NCI-H2081 treated with DMSO at 0.1 percent for 48 hours (cell line): ENCODE results near the gene FAM177B.
A peak's percentile ranks its signal among the peaks of the same experiment; 100 is the strongest.

Experiments used
- DNase-seq: peaks from one replicate; lab custom pipeline; 2025; lab: John Stamatoyannopoulos, UW

FAM177B gene

GRCh38 chr1:222736972-222737371 lies at the start of gene FAM177B:
FAM177B (plus strand) TSS chr1:222737202; CDS start chr1:222746546, 9,344 bp downstream.
- DNase-seq = no peak

GRCh38 chr1:222691016-222691415 lies 46.0 kb upstream of the FAM177B start:
- no peak for DNase-seq

- DNase-seq = no peak
These were observed 42.1 kb upstream of the FAM177B start for GRCh38 chr1:222694927-222695326.

- no peak for DNase-seq
These were observed 40.3 kb upstream of the FAM177B start for GRCh38 chr1:222696741-222697140.

GRCh38 chr1:222697203-222697602 lies 39.8 kb upstream of the FAM177B start:
- no peak for DNase-seq

DNA sequence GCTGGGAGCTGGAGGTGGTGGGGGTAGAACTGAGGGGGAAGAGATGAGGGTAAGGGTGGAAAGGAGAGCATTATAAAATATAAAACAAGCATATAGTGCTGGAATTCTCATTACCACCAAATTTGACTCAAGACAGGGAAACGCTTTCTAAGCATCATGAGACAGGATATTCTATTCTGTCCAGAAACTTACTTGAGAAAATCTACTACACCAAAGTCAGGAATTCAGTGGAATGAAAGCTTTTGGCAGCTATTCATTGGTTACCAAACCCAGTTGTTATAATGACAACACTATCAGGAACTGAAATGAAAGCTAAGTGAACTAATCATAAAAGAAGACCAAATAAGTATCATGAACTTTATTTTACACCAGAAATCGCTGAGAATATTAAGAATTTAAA lies 39.2 kb upstream of the FAM177B start:
- no peak for DNase-seq

- no peak for DNase-seq
These were observed 34.8 kb upstream of the FAM177B start for GRCh38 chr1:222702210-222702609.

GRCh38 chr1:222704260-222704659 lies 32.7 kb upstream of the FAM177B start:
- DNase-seq = no peak

DNA sequence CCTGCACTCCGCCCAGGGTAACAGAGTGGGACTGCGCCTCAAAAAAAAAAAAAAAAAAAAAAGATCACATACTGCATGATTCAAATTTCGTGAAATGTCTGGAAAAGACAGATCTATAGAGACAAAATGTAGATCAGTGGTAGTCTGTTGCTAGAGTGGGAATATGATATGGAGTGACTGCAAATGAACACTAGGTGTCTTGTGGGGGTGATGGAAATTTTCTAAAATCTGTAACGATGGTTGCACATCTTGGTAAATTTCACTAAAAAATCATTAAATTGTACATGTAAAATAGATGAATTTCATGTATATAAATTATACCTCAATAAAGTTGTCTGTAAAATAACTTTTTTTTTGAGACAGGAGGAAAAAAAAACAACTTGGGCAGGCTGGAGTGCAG lies 30.2 kb upstream of the FAM177B start:
- DNase-seq = no peak

DNA sequence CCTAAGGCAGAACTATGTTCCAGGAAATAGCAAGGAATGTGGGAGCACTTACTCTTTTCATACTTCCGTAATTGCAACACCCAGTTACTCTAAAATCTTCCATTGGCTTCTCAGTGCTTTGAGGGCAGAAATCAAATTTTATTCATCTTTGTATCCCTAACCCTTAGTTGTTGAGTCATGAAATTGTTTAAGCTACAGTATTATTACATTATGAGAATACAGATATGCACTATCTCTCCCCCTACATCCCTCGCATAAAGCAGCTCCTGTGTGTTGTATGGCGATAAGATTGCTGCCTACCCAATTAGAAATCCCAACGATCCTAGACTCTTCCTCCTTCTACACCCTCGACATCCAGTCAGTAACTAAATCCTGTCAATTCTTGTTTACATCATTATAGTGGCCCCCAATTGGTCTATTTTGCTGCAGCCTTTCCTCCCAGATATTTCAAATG lies 27.3 kb upstream of the FAM177B start:
- no peak for DNase-seq

DNA sequence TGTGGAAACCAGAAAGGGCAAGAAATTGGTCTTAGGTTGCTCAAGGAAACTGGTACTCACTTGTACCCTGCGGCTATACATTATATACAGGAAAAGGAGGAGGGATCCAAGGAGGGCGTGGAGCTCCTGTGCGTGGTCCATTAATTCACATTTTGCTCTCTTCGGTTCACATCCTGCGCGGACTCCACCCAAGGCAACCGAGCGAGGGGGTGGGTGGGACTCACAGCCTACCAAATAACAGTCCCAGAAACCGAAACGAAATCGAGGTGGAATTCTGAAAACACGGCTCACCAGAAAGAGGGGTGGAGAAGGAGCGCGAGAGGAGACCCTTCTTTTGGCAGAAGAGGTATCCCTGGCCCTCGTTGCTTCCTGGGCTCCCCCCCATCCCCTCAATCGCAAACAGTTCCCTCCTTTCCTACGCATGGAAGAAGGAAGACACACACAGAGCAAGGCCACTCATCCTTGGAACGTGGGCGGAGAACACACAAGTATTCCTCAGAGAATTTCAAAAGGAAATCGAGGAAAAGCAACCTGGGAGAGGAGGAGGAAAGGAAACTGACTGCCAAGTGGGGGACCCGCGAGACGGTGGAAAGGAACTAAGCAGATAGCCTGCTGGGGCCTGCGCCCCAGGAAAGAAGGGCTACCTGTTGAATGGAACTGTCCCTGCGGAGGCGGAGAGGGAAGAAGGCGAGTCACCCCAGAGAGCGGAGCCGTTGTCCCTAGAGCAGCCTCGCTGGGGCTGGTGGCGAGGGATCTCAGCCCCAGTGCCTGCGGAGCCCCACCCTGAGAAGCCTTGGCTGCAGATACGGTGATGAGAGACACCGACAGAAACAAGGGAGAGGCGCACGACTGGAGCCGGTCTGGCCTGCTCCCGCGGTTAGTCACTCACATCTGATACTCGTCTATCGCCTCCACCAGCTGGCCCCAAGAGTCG lies 25.4 kb upstream of the FAM177B start:
- DNase-seq = peak; percentile 15

GRCh38 chr1:222712253-222713090 lies 24.5 kb upstream of the FAM177B start, which contains the start of the genes AIDA and BROX:
AIDA (minus strand) TSS chr1:222712491; CDS start chr1:222712317, 174 bp downstream.
BROX (plus strand) TSS chr1:222712564; CDS start chr1:222715700, 3,136 bp downstream.
- peak; percentile 46 for DNase-seq

DNA sequence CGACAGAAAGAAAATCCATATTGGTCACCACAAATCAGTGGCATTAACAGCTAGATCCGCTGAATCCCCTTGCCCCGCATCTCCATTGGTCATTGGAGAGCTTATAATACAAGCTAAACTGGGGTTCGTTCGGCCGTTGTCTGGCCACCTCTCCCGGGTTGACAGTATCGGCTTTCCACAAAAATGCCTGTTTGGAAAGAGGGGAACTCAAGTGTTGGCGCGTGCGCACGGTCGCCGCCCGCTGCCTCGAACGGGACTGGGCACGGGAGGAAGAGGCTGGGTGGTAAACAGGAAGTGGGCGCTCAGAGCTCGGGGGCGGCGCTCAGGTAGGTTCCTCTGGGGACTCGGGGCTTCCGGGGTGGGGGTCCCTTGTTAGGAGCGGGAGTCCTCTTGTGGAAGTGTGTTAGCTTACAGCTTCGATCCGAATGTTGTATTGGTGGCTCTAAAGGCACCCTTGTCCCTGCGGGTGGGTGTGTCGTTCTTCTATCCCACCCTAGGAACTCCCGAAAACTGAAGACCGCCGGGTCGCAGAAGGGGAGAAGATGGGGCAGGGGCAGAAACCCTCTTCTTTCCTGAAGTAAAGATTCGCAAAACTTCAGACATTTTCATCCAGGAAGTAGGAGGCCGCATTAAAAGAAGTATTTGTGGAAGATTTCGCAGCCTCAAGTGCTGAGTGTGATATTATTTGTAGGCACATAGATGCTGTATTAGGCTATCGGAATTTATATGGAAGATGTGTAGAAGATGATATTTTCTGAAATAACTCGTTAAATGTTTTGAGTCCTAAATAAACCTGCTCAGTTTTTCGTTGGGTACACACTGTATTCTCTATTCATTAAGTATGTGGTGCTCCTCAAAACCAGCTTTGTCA lies 23.7 kb upstream of the FAM177B start:
- peak; percentile 82 for DNase-seq

GRCh38 chr1:222716393-222716792 lies 20.6 kb upstream of the FAM177B start:
- DNase-seq = no peak

DNA sequence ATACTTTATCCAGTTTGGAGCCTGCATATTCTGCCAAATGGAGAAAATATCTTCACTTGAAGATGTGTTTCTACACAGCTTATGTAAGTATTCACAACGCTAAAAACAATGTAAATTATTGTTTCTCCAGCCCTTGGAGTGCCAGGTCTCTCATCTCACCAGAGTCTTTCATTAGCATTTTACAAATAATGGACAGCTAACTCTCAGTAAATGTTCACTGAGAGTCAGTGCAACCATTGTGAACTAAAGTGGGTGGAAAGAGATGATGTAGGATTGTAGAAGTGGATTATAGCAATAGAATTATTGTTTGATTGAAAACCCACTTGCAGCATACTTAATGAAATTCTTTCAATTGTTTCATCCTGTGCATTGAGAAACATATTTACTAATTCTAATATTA lies 8.3 kb upstream of the FAM177B start:
- DNase-seq = no peak

GRCh38 chr1:222730866-222731265 lies 6.1 kb upstream of the FAM177B start:
- no peak for DNase-seq

- no peak for DNase-seq
These were observed 4.5 kb upstream of the FAM177B start for GRCh38 chr1:222732216-222733159.

DNA sequence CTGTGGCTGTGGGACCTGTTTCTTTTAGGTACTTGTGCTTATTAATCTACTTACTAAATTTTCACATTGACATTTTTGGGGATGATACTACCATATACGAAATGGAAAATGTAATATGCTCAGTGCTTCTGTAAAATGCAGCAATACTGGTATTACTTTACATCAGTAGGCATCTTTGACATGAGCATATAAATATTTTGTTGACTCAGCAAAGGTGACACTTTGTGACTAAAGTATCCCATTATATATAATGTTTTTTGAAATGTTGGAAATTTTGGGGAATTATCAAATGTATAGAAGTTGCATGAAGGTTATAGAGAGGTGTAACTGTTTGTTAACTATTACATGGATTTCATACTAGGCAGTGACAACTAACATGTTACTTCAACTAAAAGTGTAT lies 2.3 kb upstream of the FAM177B start:
- no peak for DNase-seq

- no peak for DNase-seq
These were observed 532 bp upstream of the FAM177B start for GRCh38 chr1:222736470-222736869.

DNA sequence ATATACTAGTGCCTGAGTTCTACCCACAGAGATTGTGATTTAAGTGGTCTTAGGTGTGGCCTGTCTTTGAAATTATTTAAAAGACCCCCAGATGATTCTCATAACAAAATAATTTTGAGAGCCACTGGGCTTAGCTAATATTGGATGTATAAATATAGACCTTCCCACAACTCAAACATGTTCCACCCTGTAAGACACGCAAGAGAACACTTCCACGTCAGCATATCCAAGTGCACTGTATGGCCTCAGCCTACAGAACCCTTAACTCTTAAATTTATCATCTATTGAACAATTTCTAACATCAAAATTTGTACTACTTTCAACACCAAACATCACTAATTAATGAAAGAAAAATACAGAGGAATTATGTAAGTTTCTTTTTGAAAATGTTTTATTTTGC lies 2.5 kb downstream of the FAM177B start:
- DNase-seq = no peak
